H1 (cell line): ENCODE results near the gene IGFBP6. TPM values are rescaled to one million over a fixed set of nuclear protein-coding genes. Genes with fewer than 3 reads are reported as not detected.

Source experiments
- CTCF ChIA-PET: fragments of 300-600 bp; sonication (Branson Sonifier 250); formaldehyde crosslinking; loops from one replicate; lab custom pipeline; 2021; ENCODE audit not compliant: partially characterized antibody; lab: Charles Lee
- POLR2A ChIA-PET: fragments of 300-600 bp; sonication (Branson Sonifier 250); formaldehyde crosslinking; loops from one replicate; lab custom pipeline; 2021; ENCODE audit warnings: inconsistent platforms; ENCODE audit not compliant: partially characterized antibody; lab: Charles Lee
- DNase-seq, 2 experiments: peaks; one replicate each; pipeline versions ENCODE4 v3.0.0 to v3.0.0-alpha.2; 2010 to 2022; ENCODE audit warnings: low spot score in 2 of 2, low read depth in 1 of 2, mixed read lengths in 1 of 2
- FAIRE-seq: peaks from 2 replicates; lab custom pipeline; 2011; peaks lifted over from hg19 to GRCh38; lab: Jason Lieb, UNC
- H2AFZ ChIP-seq: 2 replicates; pipeline ENCODE4 v1.8.1; 2012; ENCODE audit warnings: low read length, inconsistent platforms
- H2AK5ac ChIP-seq: 2 replicates; pipeline ENCODE4 v1.6.1; 2013; ENCODE audit warnings: low read depth, low read length
- H2BK120ac ChIP-seq: replicated peaks from 2 replicates; pipeline ENCODE3; 2013; ENCODE audit warnings: low read depth, low read length, inconsistent platforms
- H2BK12ac ChIP-seq: 2 replicates; pipeline ENCODE4 v1.6.1; 2013; ENCODE audit warnings: low read depth, low read length
- H2BK15ac ChIP-seq: 2 replicates; pipeline ENCODE4 v1.6.1; 2013; ENCODE audit warnings: low read length
- H2BK20ac ChIP-seq: 2 replicates; pipeline ENCODE4 v1.6.1; 2013; ENCODE audit warnings: low read length
- H2BK5ac ChIP-seq: 2 replicates; pipeline ENCODE4 v1.6.1; 2013; ENCODE audit warnings: low read depth, low read length
- H3K14ac ChIP-seq: 2 replicates; pipeline ENCODE4 v1.6.1; 2013; ENCODE audit warnings: inconsistent platforms; ENCODE audit not compliant: insufficient read length
- H3K18ac ChIP-seq: 2 replicates; pipeline ENCODE4 v1.6.1; 2013; ENCODE audit warnings: low read length; ENCODE audit errors: extremely low read depth
- H3K23ac ChIP-seq: 2 replicates; pipeline ENCODE4 v1.6.1; 2013; ENCODE audit warnings: inconsistent platforms; ENCODE audit not compliant: insufficient read length
- H3K23me2 ChIP-seq: 2 replicates; pipeline ENCODE4 v1.6.1; 2013; ENCODE audit warnings: low read depth, low read length
- H3K27ac ChIP-seq: 2 replicates; pipeline ENCODE4 v1.6.1; 2011; ENCODE audit warnings: low read depth, low read length, inconsistent platforms
- H3K27me3 ChIP-seq, 4 experiments: replicated peaks in 1 of 4; 1 replicate in 1 of 4; 2 replicates in 3 of 4; pipeline versions ENCODE4 v1.6.1 to v1.8.1; 2011 to 2013; ENCODE audit warnings: low read length in 3 of 4, mild to moderate bottlenecking in 3 of 4, inconsistent platforms in 2 of 4, mixed read lengths in 2 of 4, moderate library complexity in 1 of 4; ENCODE audit not compliant: control insufficient read depth in 3 of 4, insufficient read depth in 3 of 4; ENCODE audit errors: extremely low read depth in 1 of 4
- H3K36me3 ChIP-seq, 4 experiments: 2 replicates each; pipeline versions ENCODE4 v1.6.1 to v1.8.1; 2011 to 2013; ENCODE audit warnings: mild to moderate bottlenecking in 4 of 4, low read length in 3 of 4, moderate library complexity in 2 of 4, control low read depth in 1 of 4, inconsistent platforms in 1 of 4; ENCODE audit not compliant: insufficient read depth in 4 of 4, control insufficient read depth in 2 of 4
- H3K4ac ChIP-seq: replicated peaks from 2 replicates; pipeline ENCODE3; 2013; ENCODE audit warnings: low read length, low read depth, mixed read lengths, inconsistent platforms; ENCODE audit not compliant: insufficient read length
- H3K4me1 ChIP-seq, 4 experiments: replicated peaks in 1 of 4; 1 replicate in 1 of 4; 2 replicates in 3 of 4; pipeline versions ENCODE4 v1.6.1 to v1.8.1; 2011 to 2013; ENCODE audit warnings: low read length in 3 of 4, inconsistent platforms in 2 of 4, mixed read lengths in 1 of 4; ENCODE audit not compliant: insufficient read depth in 4 of 4, control insufficient read depth in 3 of 4
- H3K4me2 ChIP-seq, 2 experiments: 2 replicates each; pipeline versions ENCODE4 v1.6.1 to v1.8.1; 2011 to 2013; ENCODE audit warnings: low read depth in 2 of 2, low read length in 2 of 2, control low read depth in 1 of 2, inconsistent platforms in 1 of 2, mild to moderate bottlenecking in 1 of 2; ENCODE audit not compliant: insufficient read depth in 1 of 2
- H3K4me3 ChIP-seq, 4 experiments: fragments of 200-600, 300-600 bp in 1 of 4; sonication (generic), shearing (Covaris generic), sonication (Bioruptor Twin) in 1 of 4; 2 replicates each; pipeline versions ENCODE4 v1.5.1 to v1.8.1; 2011 to 2016; ENCODE audit warnings: low read length in 4 of 4, low read depth in 3 of 4, control low read depth in 2 of 4, inconsistent platforms in 2 of 4, mild to moderate bottlenecking in 2 of 4, mixed read lengths in 1 of 4, moderate library complexity in 1 of 4; ENCODE audit not compliant: insufficient read depth in 2 of 4; ENCODE audit errors: extremely low read depth in 1 of 4
- H3K56ac ChIP-seq: replicated peaks from 2 replicates; pipeline ENCODE3; 2013; ENCODE audit warnings: low read depth, mild to moderate bottlenecking, mixed read lengths, low read length, inconsistent platforms; ENCODE audit not compliant: insufficient read length
- H3K79me1 ChIP-seq: 2 replicates; pipeline ENCODE4 v1.6.1; 2013; ENCODE audit warnings: low read depth, low read length, control low read depth
- H3K79me2 ChIP-seq, 2 experiments: 2 replicates each; pipeline versions ENCODE4 v1.6.1 to v1.8.1; 2012 to 2013; ENCODE audit warnings: low read length in 2 of 2, mild to moderate bottlenecking in 2 of 2, inconsistent platforms in 1 of 2; ENCODE audit not compliant: insufficient read depth in 2 of 2, control insufficient read depth in 1 of 2
- H3K9ac ChIP-seq, 4 experiments: replicated peaks in 1 of 4; 1 replicate in 1 of 4; 2 replicates in 3 of 4; pipeline versions ENCODE4 v1.6.1 to v1.8.1; 2011 to 2013; ENCODE audit warnings: low read depth in 3 of 4, low read length in 3 of 4, control low read depth in 2 of 4, mild to moderate bottlenecking in 2 of 4, moderate library complexity in 2 of 4, inconsistent platforms in 1 of 4; ENCODE audit errors: extremely low read depth in 1 of 4
- H3K9me3 ChIP-seq, 2 experiments: 2 replicates each; pipeline versions ENCODE4 v1.6.1 to v1.8.1; 2012 to 2013; ENCODE audit warnings: mild to moderate bottlenecking in 2 of 2, moderate library complexity in 2 of 2, control low read depth in 1 of 2, inconsistent platforms in 1 of 2, low read depth in 1 of 2, low read length in 1 of 2, mixed read lengths in 1 of 2; ENCODE audit not compliant: insufficient read depth in 2 of 2
- H4K20me1 ChIP-seq, 2 experiments: replicated peaks in 1 of 2; 2 replicates each; pipeline versions ENCODE3 to v1.8.1; 2011 to 2013; ENCODE audit warnings: inconsistent platforms in 2 of 2, low read length in 2 of 2, mild to moderate bottlenecking in 1 of 2; ENCODE audit not compliant: insufficient read depth in 2 of 2, control insufficient read depth in 1 of 2
- H4K5ac ChIP-seq: 2 replicates; pipeline ENCODE4 v1.6.1; 2013; ENCODE audit warnings: low read length, low read depth, mixed read lengths, inconsistent platforms; ENCODE audit not compliant: insufficient read length
- H4K8ac ChIP-seq: 2 replicates; pipeline ENCODE4 v1.8.0; 2013; ENCODE audit warnings: mild to moderate bottlenecking, moderate library complexity, low read length, inconsistent platforms; ENCODE audit not compliant: insufficient read depth; ENCODE audit errors: extremely low read depth
- H4K91ac ChIP-seq: replicated peaks from 2 replicates; pipeline ENCODE3; 2013; ENCODE audit warnings: low read length, mixed read lengths, inconsistent platforms; ENCODE audit not compliant: insufficient read length
- BRCA1 ChIP-seq: IDR thresholded peaks from 2 replicates; pipeline ENCODE4 v1.6.1; 2012; ENCODE audit warnings: low read depth, low read length, improper control_type of control experiment
- CREB1 ChIP-seq: IDR thresholded peaks from 2 replicates; pipeline ENCODE4 v1.6.1; 2012; ENCODE audit warnings: inconsistent platforms
- CTCF ChIP-seq, 3 experiments: IDR thresholded peaks; 1 replicate in 2 of 3; 2 replicates in 1 of 3; pipeline versions ENCODE4 v1.5.1 to v1.6.1; 2011; ENCODE audit warnings: low read length in 3 of 3, mild to moderate bottlenecking in 3 of 3, inconsistent platforms in 2 of 3, low read depth in 1 of 3, moderate library complexity in 1 of 3; ENCODE audit not compliant: insufficient read depth in 1 of 3; ENCODE audit errors: control extremely low read depth in 1 of 3
- EGR1 ChIP-seq: IDR thresholded peaks from 2 replicates; pipeline ENCODE4 v1.6.1; 2011; ENCODE audit warnings: low read depth, low read length, borderline replicate concordance
- KDM4A ChIP-seq: IDR thresholded peaks from one replicate; pipeline ENCODE4 v1.7.1; 2012; ENCODE audit warnings: low read depth, mild to moderate bottlenecking, moderate library complexity, low read length, inconsistent platforms; ENCODE audit not compliant: severe bottlenecking
- NANOG ChIP-seq: IDR thresholded peaks from 2 replicates; pipeline ENCODE4 v1.6.1; 2011; ENCODE audit warnings: low read length, low read depth, mild to moderate bottlenecking, inconsistent platforms; ENCODE audit not compliant: insufficient read depth, poor library complexity, severe bottlenecking
- RNF2 ChIP-seq: fragments of 200-900, 300-1000 bp; sonication (generic); IDR thresholded peaks from 2 replicates; pipeline ENCODE4 v1.7.1; 2016; ENCODE audit warnings: borderline replicate concordance, low read depth, mild to moderate bottlenecking, antibody characterized with exemption, low read length; ENCODE audit not compliant: poor library complexity, severe bottlenecking; ENCODE audit errors: missing control alignments
- SP4 ChIP-seq: IDR thresholded peaks from 2 replicates; pipeline ENCODE4 v1.6.1; 2012; ENCODE audit warnings: low read length, inconsistent platforms
- TCF12 ChIP-seq: IDR thresholded peaks from 2 replicates; pipeline ENCODE4 v1.6.1; 2011; ENCODE audit warnings: low read depth, mild to moderate bottlenecking, low read length
- WGBS, 2 experiments: shearing (Covaris generic) in 1 of 2; methylation state at CpG; one replicate each; pipeline versions ENCODE4 v1.1.6 to v1.1.7; 2013 to 2015; ENCODE audit warnings: low lambda C conversion rate in 2 of 2, mixed read lengths in 2 of 2, inconsistent platforms in 1 of 2, low coverage in 1 of 2, missing lambda C conversion rate in 1 of 2; ENCODE audit not compliant: insufficient replicate concordance in 2 of 2, insufficient coverage in 1 of 2, insufficient read length in 1 of 2; ENCODE audit errors: extremely low coverage in 1 of 2, missing lambda C conversion rate in 1 of 2; 5-methylcytosine and 5-hydroxymethylcytosine counted together
- polyA plus RNA-seq, 7 experiments: library from polyadenylated mRNA; depleted of rRNA in 3 of 7; stranded (reverse) in 5 of 7; unstranded in 2 of 7; fragments of >200 nt in 5 of 7; fragments of 200-250 nt in 2 of 7; gene quantifications; 1 replicate in 5 of 7; 2 replicates in 1 of 7; 4 replicates in 1 of 7; pipeline versions ENCODE4 v1.2.1 to v1.2.3, GENCODE V29; 2011 to 2013; ENCODE audit warnings: missing spikeins in 2 of 7, mixed read lengths in 2 of 7
- total RNA-seq: library from RNA; stranded (reverse); fragmentation: NEBNext Ultra II Directional; extraction: Animal tissue kit (Norgen Biotek cat#: 25700); gene quantifications from 2 replicates; pipeline ENCODE4 v1.2.1, GENCODE V29; 2021

IGFBP6 gene
- total and polyA plus RNA-seq, 2 of the 8 experiments (the other 6 are each of a cell fraction or from before 2014, with no cell fraction given): 13.7 to 14.7 TPM

- no peaks in the 10 kb centered on the region for H3K9me3 ChIP-seq
- peaks cover 0 to 16% (median 11%) of the 10 kb centered on the region in 4 experiments; a peak in 5 of 7 replicates for H3K27me3 ChIP-seq
- H2AFZ ChIP-seq: no peak overlapping the region
- H4K20me1 ChIP-seq: no peaks in the 10 kb centered on the region
- H4K5ac ChIP-seq: no peak overlapping the region
- no peak overlapping the region for H2BK12ac ChIP-seq
- no peaks in the 10 kb centered on the region for H3K79me1 ChIP-seq
- no peak overlapping the region for H2AK5ac ChIP-seq
- FAIRE-seq (no peak), DNase-seq (no peak)
- H3K56ac ChIP-seq: no peak overlapping the region
- peaks cover 6 to 14% (median 8%) of the 10 kb centered on the region in 4 experiments; a peak in 6 of 7 replicates for H3K4me1 ChIP-seq
- peaks cover 19% of the 10 kb centered on the region for H3K23me2 ChIP-seq
- ChIA-PET POLR2A (interaction anchor here (0.5 to 2.1 kb wide), 8 partner anchors 8 to 119 kb away, joined by 3 to 6 read pairs (median 4); partner anchors contain the start of gene SPRYD3), CTCF (interaction anchor here (0.9 to 19.1 kb wide), 16 partner anchors 8 to 96 kb away, joined by 3 to 531 read pairs (median 4); partner anchors contain the start of gene SPRYD3)
- 0 out of 2 replicates have a peak overlapping the region, but pooled peaks have one; percentile 61 for H2BK20ac ChIP-seq
- no peak overlapping the region for H3K4me3 ChIP-seq
- no peak overlapping the region for H2BK5ac ChIP-seq
- H3K23ac ChIP-seq: no peak overlapping the region
- no peak overlapping the region for H3K4ac ChIP-seq
- TF ChIP-seq BRCA1 (no peak), TCF12 (no peak), NANOG (no peak), EGR1 (no peak), RNF2 (no peak), CREB1 (no peak), CTCF (IDR thresholded peaks at IDR 0.05; ENCODE audit: control extremely low read depth in 1 of 3, insufficient read depth in 1 of 3, low read depth in 1 of 3, low read length in 3 of 3) (no peak), SP4 (no peak), KDM4A (no peak)
- no peaks in the 10 kb centered on the region for H3K79me2 ChIP-seq
- no peak overlapping the region for H3K14ac ChIP-seq
- H3K27ac ChIP-seq: no peak overlapping the region
- H3K18ac ChIP-seq: no peak overlapping the region
- H2BK120ac ChIP-seq: no peak overlapping the region
- 80% methylated on average over 7 of the region's 12 CpGs; no CpG with 5 or more reads in 1 of the 2 experiments for WGBS, 2 experiments
- H3K9ac ChIP-seq: no peak overlapping the region
- H4K8ac ChIP-seq: no peak overlapping the region
- H3K4me2 ChIP-seq: no peak overlapping the region
- H3K36me3 ChIP-seq: no peaks in the 10 kb centered on the region
- H2BK15ac ChIP-seq: no peak overlapping the region
- no peak overlapping the region for H4K91ac ChIP-seq
These were observed 4.7 kb downstream of the IGFBP6 start for GRCh38 chr12:53101931-53102781.
